ENCODE measurements around the gene CTNNA3.

GRCh38 chr10:67621834-67622233 lies 74.2 kb downstream of the CTNNA3 start:
- no peak for TF ChIP-seq CTCF (IDR thresholded peaks at IDR 0.05)
- TF ChIP-seq POLR2A (IDR thresholded peaks at IDR 0.05) = no peak
